ENCODE measurements around the gene SLC39A13.

Gene SLC39A13

GRCh38 chr11:47449541-47449940, 41.2 kb downstream of the SLC39A13 start:
- DNase-seq = no peak
- no peak for TF ChIP-seq EZH2 (IDR thresholded peaks at IDR 0.05; ENCODE audit: borderline replicate concordance, low read depth, low read length, severe bottlenecking)
- no peak for TF ChIP-seq CTCF (IDR thresholded peaks at IDR 0.05; ENCODE audit: borderline replicate concordance, extremely low read depth, low read length, poor library complexity, severe bottlenecking)

GRCh38 chr11:47451436-47451835, 43.0 kb downstream of the SLC39A13 start:
- Histone ChIP-seq H2AFZ (ENCODE audit: low read depth, low read length) (no peak overlapping the region), H3K4me2 (ENCODE audit: insufficient read depth, low read length) (no peak overlapping the region), H3K27me3 (ENCODE audit: insufficient read depth, low read length, poor library complexity) (no peaks in the 10 kb centered on the region), H3K27ac (ENCODE audit: low read length) (no peak overlapping the region), H3K4me3 (ENCODE audit: low read depth in 1 of 2, low read length in 2 of 2) (no peak overlapping the region), H3K36me3 (ENCODE audit: insufficient read depth, low read length) (no peaks in the 10 kb centered on the region), H4K20me1 (ENCODE audit: insufficient read depth, low read length) (no peaks in the 10 kb centered on the region), H3K9ac (ENCODE audit: low read depth, low read length) (no peak overlapping the region), H3K9me3 (ENCODE audit: insufficient read depth, low read length, severe bottlenecking) (no peaks in the 10 kb centered on the region), H3K79me2 (ENCODE audit: insufficient read depth, low read length) (no peaks in the 10 kb centered on the region), H3K4me1 (ENCODE audit: insufficient read depth, low read length) (no peaks in the 10 kb centered on the region)
- ATAC-seq (ENCODE audit: insufficient read depth, low read depth) (no peak), DNase-seq (no peak)
- TF ChIP-seq CTCF (IDR thresholded peaks at IDR 0.05; ENCODE audit: borderline replicate concordance, extremely low read depth, low read length, poor library complexity, severe bottlenecking) = no peak
- TF ChIP-seq EZH2 (IDR thresholded peaks at IDR 0.05; ENCODE audit: borderline replicate concordance, low read depth, low read length, severe bottlenecking) = no peak

More at GRCh38 chr11:47449541-47449940, 41.2 kb downstream of the SLC39A13 start:
- H3K9ac ChIP-seq (ENCODE audit: low read depth, low read length) = no peak overlapping the region
- H3K79me2 ChIP-seq (ENCODE audit: insufficient read depth, low read length) = no peaks in the 10 kb centered on the region
- H3K4me3 ChIP-seq (ENCODE audit: low read depth in 1 of 2, low read length in 2 of 2) = no peak overlapping the region
- no peaks in the 10 kb centered on the region for H4K20me1 ChIP-seq (ENCODE audit: insufficient read depth, low read length)
- no peak overlapping the region for H3K27ac ChIP-seq (ENCODE audit: low read length)
- no peaks in the 10 kb centered on the region for H3K36me3 ChIP-seq (ENCODE audit: insufficient read depth, low read length)
- no peak overlapping the region for H2AFZ ChIP-seq (ENCODE audit: low read depth, low read length)
- no peaks in the 10 kb centered on the region for H3K9me3 ChIP-seq (ENCODE audit: insufficient read depth, low read length, severe bottlenecking)
- ATAC-seq (ENCODE audit: insufficient read depth, low read depth) = no peak
- H3K27me3 ChIP-seq (ENCODE audit: insufficient read depth, low read length, poor library complexity) = no peaks in the 10 kb centered on the region
- H3K4me1 ChIP-seq (ENCODE audit: insufficient read depth, low read length) = no peaks in the 10 kb centered on the region
- H3K4me2 ChIP-seq (ENCODE audit: insufficient read depth, low read length) = no peak overlapping the region

GRCh38 chr11:47451990-47452389, 43.6 kb downstream of the SLC39A13 start:
- H3K9me3 ChIP-seq (ENCODE audit: insufficient read depth, low read length, severe bottlenecking) = no peaks in the 10 kb centered on the region
- no peaks in the 10 kb centered on the region for H3K4me1 ChIP-seq (ENCODE audit: insufficient read depth, low read length)
- H2AFZ ChIP-seq (ENCODE audit: low read depth, low read length) = no peak overlapping the region
- TF ChIP-seq EZH2 (IDR thresholded peaks at IDR 0.05; ENCODE audit: borderline replicate concordance, low read depth, low read length, severe bottlenecking) (no peak), CTCF (IDR thresholded peaks at IDR 0.05; ENCODE audit: borderline replicate concordance, extremely low read depth, low read length, poor library complexity, severe bottlenecking) (no peak)
- H3K4me3 ChIP-seq (ENCODE audit: low read depth in 1 of 2, low read length in 2 of 2) = no peak overlapping the region
- no peaks in the 10 kb centered on the region for H4K20me1 ChIP-seq (ENCODE audit: insufficient read depth, low read length)
- ATAC-seq (ENCODE audit: insufficient read depth, low read depth) (no peak), DNase-seq (no peak)
- no peaks in the 10 kb centered on the region for H3K79me2 ChIP-seq (ENCODE audit: insufficient read depth, low read length)
- no peak overlapping the region for H3K9ac ChIP-seq (ENCODE audit: low read depth, low read length)
- H3K4me2 ChIP-seq (ENCODE audit: insufficient read depth, low read length) = no peak overlapping the region
- H3K36me3 ChIP-seq (ENCODE audit: insufficient read depth, low read length) = no peaks in the 10 kb centered on the region
- no peak overlapping the region for H3K27ac ChIP-seq (ENCODE audit: low read length)
- H3K27me3 ChIP-seq (ENCODE audit: insufficient read depth, low read length, poor library complexity) = no peaks in the 10 kb centered on the region

GRCh38 chr11:47453365-47453764, 45.0 kb downstream of the SLC39A13 start:
- H3K4me3 ChIP-seq (ENCODE audit: low read depth in 1 of 2, low read length in 2 of 2) = no peak overlapping the region
- ATAC-seq (ENCODE audit: insufficient read depth, low read depth) = no peak
- no peak overlapping the region for H3K27ac ChIP-seq (ENCODE audit: low read length)

More at GRCh38 chr11:47453365-47453764, 45.0 kb downstream of the SLC39A13 start:
- Histone ChIP-seq H3K9me3 (ENCODE audit: insufficient read depth, low read length, severe bottlenecking) (no peaks in the 10 kb centered on the region), H3K4me2 (ENCODE audit: insufficient read depth, low read length) (no peak overlapping the region), H3K9ac (ENCODE audit: low read depth, low read length) (no peak overlapping the region), H3K27me3 (ENCODE audit: insufficient read depth, low read length, poor library complexity) (no peaks in the 10 kb centered on the region), H3K36me3 (ENCODE audit: insufficient read depth, low read length) (no peaks in the 10 kb centered on the region), H4K20me1 (ENCODE audit: insufficient read depth, low read length) (no peaks in the 10 kb centered on the region), H2AFZ (ENCODE audit: low read depth, low read length) (no peak overlapping the region), H3K4me1 (ENCODE audit: insufficient read depth, low read length) (no peaks in the 10 kb centered on the region), H3K79me2 (ENCODE audit: insufficient read depth, low read length) (no peaks in the 10 kb centered on the region)
- no peak for DNase-seq
- no peak for TF ChIP-seq CTCF (IDR thresholded peaks at IDR 0.05; ENCODE audit: borderline replicate concordance, extremely low read depth, low read length, poor library complexity, severe bottlenecking)
